GM18907 (cell line): ENCODE data around the gene AHNAK.

ENCODE experiments used
- ATAC-seq: cut with Tn5 transposase; IDR thresholded peaks from one replicate; pipeline ENCODE4 v1.9.1; 2021; ENCODE audit warnings: mild to moderate bottlenecking, moderate library complexity; ENCODE audit not compliant: unreplicated experiment

Gene AHNAK

DNA sequence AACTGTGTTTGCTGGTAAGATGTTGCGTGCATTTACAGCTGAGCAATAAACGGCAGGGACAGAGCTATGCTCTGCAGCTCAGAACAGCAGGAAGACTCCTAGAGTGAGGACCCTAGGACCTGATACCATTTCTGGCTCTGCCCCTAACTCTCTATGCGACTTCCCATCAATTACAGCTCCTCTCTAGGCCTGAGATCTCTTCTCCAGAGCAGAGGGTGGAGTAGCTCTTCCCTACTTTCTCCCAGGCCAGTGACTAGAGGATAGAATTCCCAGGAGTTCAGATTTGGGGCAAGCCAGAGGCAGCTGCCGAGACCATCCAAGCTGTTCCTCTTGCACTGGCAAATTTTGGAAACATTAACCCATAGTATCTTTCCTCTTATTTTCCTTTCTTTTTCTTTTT is 140.6 kb downstream of the AHNAK start:
- ATAC-seq, result no peak

DNA sequence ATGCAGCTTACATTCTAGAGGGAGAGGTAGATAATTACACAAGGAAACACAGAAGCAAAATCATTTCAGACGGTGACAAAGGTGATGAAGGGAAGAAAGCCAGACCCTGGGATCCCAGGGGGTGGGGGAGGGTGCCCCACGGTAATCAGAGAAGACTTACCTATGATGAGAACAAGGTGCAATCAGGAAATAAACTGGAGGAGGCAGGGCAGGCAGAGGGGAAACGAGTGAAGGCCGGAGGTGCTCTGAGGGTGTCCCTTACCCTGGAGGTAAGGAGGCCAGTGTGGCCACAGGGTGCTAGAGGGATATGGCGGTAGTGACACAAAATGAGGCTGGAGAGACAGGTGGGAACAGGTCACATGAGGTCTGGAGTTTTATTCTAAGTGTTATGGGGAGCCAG is 141.7 kb downstream of the AHNAK start:
- no peak for ATAC-seq

DNA sequence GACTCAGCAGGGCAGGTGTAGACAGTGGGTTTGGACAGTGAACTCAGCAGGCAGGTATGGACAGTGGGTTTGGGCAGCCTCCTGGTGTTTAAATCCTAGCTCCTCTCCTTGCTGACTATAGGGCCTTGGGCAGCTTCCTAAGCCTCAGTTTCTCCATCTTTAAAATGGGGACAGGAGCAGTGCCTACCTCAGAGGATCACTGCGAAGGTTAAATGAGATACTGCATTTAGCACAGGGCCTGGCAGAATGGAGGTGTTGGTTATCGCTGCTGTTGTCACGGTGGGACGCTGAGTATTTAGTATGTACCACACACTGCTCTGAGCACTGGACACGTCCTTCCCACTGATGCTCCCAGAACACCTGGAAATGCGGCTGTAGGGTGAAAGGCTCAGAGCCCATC is 142.2 kb downstream of the AHNAK start:
- ATAC-seq, result no peak

DNA sequence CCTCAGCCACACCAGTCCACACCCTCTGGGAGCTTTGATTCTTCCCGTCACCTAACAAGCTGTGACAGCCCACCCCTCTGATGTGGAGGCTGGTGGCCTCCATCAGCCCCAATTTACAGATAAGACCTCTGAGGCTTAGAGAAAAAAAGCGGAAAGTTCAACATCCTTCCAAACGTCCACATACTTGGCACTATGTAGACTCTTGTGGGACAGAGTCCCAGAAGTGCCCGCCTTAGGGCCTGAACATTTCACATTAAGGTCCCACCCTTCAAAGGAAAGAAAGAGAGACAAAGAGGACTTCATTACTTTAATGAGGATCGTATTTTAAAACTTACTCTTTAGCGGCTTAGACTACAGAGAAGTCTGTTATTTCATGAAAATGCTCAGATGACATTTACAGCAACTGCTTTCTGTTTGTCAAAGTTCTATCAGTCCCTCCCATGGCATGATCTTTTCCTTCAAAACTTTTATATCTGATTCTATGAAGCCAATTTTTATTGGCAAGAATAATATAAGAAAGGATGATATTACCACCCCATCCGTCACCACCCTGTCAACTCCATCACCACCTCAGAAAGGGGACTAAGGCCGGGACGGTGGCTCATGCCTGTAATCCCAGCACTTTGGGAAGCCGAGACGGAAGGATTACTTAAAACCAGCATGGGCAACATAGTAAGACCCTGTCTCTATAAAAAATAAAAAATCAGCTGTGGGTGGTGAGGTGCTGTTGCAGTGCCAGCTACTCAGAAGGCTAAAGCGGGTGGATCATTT is 143.5 kb downstream of the AHNAK start:
- ATAC-seq, result no peak

DNA sequence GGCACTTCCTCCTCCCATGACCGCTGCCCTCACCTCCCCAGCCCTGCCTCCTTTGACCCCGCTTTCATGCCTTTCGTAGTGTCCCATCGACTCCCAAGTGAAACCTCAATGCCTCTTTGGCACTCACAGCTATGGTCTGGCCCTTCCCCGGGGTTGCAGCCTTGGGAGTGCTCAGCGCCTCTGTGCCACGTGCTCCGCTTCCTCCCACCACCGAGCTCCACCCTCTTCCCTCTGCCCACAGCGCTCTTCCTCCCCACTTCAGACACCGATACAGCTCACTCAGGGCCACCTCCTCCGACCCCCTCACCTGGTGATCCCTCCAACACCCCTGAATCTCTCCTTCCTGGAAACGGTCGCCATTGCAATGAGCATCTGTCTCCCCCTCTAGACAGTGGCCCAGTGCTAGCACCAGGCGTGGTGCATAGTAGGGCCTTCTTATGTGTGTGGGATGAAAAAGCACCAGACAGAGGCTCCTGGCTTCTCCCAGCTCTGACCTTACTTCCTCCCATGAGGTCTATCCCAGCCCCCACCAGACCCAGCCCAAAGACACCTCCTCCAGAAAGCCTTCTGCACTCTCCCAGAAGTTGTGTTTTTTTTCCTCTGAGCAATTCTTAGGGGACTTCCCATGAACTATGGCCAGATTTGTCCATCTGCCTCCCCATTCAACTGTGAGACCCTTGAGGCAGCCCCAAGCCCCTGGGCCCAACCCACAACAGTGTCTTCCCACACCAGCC is 144.2 kb downstream of the AHNAK start:
- no peak for ATAC-seq

DNA sequence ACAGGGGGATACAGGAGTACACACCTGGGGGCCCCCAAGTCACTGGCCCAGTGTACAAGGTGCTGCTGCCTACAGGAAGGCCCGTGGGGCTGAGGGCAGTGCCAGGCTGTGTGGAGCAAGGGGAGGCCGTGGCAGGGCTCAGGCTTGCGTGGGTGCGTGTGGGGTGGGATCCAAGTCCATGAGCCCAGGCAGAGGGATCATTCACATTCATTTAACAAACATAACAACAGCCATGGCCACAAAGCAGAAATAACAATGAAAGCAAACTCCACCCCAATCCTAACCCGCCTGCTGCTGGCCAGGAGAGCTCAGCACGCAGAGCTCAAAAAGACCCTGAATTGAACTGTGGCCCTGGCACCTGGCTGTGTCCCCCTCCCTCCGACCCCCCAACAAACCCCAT is 144.8 kb downstream of the AHNAK start:
- ATAC-seq, result no peak

DNA sequence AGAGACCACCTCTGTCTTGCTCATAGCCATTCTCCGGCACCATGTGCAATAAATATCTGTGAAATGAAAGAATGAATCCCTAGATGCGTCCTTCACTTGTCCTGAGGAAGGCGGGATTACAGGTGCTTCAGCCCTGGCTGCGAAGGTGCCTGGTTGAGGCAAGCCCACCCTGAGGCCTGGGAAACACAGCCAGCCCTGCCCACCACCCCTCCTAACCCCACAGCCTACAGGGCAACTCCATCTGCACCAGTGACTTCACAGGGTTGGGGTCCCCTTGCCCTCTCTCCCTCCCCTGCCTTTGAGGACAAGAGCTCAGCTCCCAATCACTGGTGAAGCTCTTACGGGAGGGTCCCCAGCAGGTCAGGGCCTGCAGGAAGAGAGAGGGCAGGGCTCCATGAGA is 145.2 kb downstream of the AHNAK start:
- no peak for ATAC-seq

DNA sequence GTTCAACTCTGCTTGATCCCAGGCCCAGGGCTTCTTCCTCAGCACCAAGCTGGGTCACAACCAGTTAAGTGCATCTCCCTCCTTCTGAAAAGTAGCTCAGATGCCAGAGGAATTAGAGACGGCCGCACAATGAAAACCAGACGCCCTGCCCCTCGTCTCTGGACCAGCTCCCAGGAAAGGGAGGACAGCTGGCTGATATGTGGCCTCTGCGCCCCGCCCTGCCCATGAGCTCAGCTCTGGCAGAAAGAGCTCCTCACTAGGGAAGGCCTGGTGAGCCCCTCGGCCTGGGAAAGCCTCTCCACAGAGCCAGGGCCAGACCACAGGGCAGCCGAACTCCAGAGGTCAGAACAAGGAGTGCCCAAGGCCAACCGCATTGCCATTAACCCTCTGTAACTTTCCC is 145.8 kb downstream of the AHNAK start:
- no peak for ATAC-seq

DNA sequence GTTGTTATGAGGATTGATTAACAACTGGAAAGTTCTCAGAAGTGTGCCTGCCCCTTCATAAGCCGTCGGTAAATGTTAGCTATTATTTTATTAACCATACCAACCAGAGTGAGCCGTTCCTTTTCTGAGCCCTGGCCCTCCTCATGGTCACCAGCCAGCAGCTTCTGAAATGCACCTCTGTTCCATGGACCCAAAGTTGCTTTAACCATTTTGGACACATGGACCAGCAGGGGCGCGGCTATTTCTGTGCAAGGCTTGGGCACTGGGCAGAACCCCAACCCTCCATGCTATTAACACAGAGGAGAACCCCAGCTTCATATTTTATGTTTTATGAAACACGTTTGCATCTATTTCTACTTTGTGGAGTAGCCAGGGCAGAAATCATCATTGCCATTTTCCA is 146.3 kb downstream of the AHNAK start:
- no peak for ATAC-seq

DNA sequence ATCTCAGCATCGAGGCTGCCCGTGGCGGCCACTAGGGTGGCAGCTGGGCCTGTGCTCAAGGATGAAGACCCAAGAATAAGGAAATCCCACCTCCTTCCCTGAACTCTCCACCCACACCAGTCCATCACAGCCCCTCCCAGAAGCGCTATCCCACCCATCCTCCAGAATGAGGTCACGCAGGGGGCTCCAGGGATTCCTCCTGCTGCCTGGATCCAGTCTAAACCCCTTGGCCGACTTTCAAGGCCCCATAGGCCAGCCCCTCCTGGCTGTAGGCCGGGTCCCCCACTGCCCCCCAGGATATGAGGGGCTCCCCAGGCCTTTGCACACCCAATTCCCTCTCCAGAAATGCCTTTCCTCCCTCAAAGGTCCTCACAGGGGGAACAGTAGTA is 146.7 kb downstream of the AHNAK start:
- no peak for ATAC-seq

DNA sequence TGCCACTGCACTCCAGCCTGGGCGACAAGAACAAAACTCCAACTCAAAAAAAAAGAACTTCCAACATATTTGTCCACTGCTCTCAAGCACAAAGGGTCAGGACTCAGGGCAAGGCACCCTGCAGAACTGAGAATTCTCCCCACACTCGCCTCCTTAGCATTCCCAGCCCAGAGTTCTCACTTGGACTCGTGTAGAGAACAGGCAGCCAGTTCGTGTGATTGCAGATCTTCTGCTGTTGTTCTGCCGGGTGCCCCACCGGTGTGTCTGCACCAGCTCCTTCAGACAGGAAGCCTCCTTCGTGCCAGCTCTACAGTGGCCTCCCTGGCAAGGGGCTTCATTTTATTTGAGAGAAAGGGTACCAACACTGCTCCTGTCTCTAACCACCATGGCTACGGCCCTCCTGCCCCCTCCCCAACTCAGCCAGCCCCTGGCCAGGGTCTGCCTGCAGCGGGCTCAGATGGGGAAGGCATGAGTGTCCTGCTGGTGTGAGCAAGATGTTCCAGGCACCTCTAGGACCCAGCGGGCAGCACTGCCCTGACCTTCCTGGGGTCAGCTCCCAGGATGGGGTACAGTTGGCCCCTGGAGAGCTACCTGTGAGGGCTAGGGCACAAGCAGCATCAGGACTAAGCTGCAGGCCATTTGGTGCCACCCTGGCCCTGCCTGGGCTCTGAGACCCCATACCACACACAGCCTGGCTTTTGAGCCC is 147.3 kb downstream of the AHNAK start:
- ATAC-seq, result no peak

DNA sequence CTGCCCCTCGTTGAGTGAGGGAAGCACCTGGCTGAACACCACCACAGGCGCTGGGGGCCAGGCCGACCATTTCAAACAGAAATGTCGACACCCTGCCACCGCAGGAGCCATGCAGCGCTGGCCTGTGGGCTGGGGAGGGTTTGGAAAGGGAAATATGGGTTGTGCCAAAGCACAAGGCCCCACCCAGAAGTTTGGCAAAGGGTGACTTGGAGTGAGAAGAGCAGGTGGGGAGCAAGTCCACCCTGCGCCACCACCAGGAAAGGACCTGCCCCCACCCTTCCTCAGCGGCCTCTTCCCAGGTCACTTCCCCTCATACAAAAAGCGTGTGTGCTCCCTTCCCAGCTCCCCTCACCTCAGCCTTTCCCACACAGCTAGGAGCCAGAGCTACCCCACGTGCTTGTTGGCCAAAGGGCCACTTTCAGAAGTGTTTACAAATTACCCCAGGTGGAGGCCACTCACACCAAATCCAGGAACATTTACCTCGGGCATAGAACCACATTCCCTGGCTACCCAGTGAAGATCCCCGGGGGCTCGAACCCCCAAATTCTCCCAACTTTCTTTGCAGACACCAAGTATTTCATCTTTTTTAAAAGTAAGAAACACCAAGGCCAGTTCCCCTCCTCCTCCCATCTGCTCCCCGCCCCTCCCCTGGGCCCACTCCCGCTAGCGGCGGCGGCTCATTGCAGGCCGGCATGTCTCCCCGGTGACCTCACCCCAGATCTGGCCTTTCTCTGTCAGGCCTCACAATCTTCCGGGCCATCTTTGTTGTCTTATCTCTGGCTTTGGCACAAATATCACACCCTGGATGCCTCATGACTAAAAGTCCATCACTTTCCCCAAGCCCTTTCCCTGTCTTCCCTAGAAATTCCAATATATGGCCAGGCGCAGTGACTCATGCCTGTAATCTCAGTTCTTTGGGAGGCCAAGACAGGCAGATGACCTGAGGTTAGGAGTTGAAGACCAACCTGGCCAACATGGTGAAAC is 148.3 kb downstream of the AHNAK start:
- ATAC-seq, result no peak

DNA sequence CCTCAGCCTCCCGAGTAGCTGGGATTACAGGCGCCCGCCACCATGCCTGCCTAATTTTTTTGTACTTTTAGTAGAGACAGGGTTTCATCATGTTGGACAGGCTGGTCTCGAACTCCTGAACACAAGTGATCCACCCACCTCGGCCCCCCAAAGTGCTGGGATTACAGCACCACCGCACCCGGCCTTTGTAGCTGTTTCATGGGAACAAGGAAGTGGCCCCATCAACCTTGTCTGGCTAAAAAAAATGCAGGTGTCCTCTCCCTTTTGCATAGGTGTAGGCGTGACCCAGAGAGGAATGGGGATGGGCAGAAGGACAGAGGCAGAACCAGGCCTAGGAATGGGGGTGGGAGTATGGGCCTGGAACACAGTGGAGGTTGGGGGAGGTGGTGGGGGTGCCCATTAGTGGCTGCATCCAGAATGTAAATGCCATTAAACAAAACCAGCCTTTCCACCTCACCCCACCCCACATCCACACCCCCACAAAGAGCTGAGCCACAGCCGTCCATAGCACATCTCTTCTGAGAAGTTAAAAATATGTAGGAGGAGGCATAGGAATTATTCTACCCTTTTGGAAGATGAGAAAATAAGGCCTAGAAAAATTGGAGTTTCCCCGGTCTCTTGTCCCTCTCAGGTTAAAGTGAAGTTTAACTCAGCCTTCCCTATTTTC is 150.6 kb downstream of the AHNAK start:
- no peak for ATAC-seq

DNA sequence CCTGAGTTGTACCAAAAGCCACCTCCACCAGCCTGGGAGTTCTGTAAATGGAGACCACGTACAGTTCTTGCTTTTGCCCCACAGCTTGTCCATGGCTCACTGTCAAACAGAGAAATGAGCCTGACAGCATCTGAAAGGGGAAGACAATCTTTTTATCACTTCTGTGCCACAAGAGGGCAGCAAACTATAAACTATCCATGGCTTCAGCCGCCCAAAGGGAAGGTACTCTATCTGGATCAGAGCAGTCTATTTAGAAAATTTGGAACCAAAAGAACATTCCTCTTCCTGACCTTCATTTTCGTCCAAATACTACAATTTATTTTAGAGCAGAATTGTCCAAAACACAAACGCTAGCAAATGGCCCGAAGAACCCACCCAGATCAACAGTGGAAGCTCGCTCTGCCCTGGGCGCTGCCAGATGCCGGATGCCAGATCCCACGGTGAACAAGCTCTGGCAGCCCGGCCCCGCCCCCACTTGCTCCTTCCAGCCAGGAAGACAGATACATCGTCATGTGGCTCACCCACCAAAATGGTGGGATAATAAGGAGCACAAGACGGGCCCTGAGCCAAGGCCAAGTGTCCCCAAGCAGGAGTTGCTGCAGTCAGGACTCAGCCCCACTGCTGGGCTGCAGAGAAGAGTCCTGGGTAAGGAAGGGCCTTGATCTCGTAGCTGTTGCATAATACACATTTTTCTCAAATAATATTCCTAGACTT is 151.6 kb downstream of the AHNAK start:
- ATAC-seq, result no peak

DNA sequence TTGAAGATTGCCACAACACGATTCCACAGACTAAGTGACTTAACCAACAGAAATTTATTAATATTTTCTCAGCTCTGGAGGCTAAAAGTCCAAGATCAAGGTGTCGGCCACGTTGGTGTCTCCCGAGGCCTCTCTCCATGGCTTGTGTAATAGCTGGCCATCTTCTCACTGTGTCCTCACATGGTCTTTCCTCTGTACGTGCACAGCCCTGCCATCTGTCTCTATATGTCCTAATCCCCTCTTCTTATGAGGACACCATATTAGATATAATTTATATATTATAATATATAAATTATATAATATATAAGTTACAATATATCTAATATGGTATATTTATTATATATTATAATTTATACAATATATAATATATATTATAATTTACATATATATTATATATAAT is 152.9 kb downstream of the AHNAK start:
- ATAC-seq, result no peak

DNA sequence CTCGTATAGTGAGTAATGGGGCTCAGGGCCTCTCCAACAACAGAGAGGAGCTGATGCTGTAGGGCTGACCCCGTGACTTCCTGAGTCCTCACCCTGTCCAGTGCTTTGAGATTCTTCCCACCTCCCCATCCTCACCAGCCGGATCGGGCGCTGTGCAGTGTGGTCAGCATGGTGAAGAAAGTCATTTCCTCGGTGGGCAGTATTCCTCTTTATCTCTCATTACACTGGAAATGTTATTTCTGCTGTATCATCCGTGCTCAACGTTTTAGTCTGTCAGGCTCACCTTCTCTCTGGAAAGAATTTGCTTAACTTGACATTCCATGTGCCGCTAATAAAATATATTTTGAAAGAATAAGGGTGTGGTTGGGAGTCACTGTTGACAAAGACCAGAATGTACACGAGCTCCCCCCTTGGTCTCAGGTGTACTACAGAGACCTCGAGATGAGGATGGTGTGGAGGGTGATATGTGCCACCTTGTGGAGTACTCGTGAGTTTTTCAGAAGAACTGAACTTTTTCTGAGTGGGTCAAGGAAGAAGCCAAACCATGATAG is 153.5 kb downstream of the AHNAK start:
- no peak for ATAC-seq

DNA sequence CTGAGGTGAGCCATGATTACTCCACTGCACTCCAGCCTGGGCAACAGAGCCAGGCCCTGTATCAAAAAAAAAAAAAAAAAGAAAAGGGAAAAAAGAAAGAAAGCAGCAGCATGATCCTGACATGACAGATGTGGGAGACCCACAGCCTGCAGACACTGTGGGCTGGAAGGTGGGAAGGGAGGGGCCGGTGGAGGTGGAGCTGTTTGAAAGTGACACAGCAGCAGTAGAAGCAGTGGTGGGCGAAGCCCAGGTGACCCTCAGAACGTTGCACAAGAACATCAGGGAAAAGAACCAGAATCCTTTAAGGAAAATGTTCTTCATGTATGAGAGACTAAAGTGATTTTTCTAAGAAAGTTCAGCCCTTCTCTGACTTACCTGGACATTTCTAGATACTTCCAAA is 154.1 kb downstream of the AHNAK start:
- no peak for ATAC-seq

DNA sequence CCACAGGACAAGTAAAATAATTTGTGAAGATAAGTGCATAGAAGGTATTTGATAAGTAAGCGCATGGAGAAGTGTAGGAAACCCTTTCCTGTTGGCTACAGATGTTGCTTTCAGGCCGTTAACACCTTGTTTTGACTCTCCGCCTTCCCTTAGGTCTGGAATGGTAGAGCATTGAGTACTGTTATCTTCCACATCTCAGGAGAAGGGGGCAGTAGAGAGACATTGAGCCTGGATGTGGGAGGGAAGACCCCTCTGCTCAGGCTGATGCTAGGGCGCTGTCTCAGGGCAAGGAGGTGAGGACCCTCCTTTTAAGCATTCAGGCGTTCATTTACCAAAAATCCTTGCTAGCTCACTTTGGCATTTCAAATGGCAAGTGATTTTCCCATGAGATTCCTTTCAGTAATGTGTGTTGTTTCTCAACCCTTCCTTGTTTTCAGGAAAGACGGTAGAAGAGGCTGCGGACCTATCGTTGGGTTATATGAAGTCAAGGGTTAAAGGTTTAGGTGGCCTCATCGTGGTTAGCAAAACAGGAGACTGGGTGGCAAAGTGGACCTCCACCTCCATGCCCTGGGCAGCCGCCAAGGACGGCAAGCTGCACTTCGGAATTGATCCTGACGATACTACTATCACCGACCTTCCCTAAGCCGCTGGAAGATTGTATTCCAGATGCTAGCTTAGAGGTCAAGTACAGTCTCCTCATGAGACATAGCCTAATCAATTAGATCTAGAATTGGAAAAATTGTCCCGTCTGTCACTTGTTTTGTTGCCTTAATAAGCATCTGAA is 154.8 kb downstream of the AHNAK start:
- no peak for ATAC-seq

DNA sequence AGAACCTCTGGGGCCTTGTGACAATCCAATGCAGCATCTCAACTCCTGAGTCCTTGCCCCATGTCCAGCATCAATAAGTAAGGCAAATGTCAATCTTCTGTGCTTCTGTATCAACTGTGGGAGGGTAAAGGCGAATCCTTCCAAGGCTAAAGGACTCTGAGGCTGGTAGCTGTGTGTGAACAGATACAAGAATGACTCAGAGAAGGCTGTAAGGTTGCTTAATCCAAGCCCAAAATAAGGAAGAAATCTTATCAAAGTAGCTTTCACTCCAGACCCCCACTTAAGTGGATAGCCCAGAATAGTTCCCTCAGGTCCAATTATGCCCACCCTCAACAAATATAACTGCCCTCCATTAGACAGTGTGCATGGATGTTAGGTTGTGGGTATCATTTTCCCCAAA is 155.9 kb downstream of the AHNAK start:
- no peak for ATAC-seq
